ENCODE results near the gene ATP5F1D. TPM values are rescaled to one million over a fixed set of nuclear protein-coding genes. Genes with fewer than 3 reads are reported as not detected.

Gene ATP5F1D
- total RNA-seq, 2 donors from 2014 or later = 148 to 210 TPM

- Mint-ChIP-seq H3K4me3 (no peak overlapping the region), H3K27me3 (no peaks in the 10 kb centered on the region), H3K4me1 (no peaks in the 10 kb centered on the region), H3K27ac (no peak overlapping the region), H3K36me3 (ENCODE audit: low read depth) (peaks cover 5% of the 10 kb centered on the region), H3K9me3 (no peaks in the 10 kb centered on the region)
- ATAC-seq (replicated peaks) = no peak
Observed at GRCh38 chr19:1226522-1227303, 14.8 kb upstream of the ATP5F1D start.

- ATAC-seq (replicated peaks) = no peak
- no peaks in the 10 kb centered on the region for H3K27me3 Mint-ChIP-seq
- no peaks in the 10 kb centered on the region for H3K4me1 Mint-ChIP-seq
- no peak overlapping the region for H3K4me3 Mint-ChIP-seq
- H3K36me3 Mint-ChIP-seq (ENCODE audit: low read depth) = peaks cover 5% of the 10 kb centered on the region
- no peak overlapping the region for H3K27ac Mint-ChIP-seq
- no peaks in the 10 kb centered on the region for H3K9me3 Mint-ChIP-seq
Observed at GRCh38 chr19:1227304-1228054, 14.1 kb upstream of the ATP5F1D start.

GRCh38 chr19:1228161-1228957 is 13.2 kb upstream of the ATP5F1D start:
- H3K27ac Mint-ChIP-seq = no peak overlapping the region
- H3K4me3 Mint-ChIP-seq = no peak overlapping the region
- no peaks in the 10 kb centered on the region for H3K9me3 Mint-ChIP-seq
- H3K36me3 Mint-ChIP-seq (ENCODE audit: low read depth) = peaks cover 5% of the 10 kb centered on the region
- no peak for ATAC-seq (replicated peaks)
- H3K27me3 Mint-ChIP-seq = no peaks in the 10 kb centered on the region
- H3K4me1 Mint-ChIP-seq = no peaks in the 10 kb centered on the region

DNA sequence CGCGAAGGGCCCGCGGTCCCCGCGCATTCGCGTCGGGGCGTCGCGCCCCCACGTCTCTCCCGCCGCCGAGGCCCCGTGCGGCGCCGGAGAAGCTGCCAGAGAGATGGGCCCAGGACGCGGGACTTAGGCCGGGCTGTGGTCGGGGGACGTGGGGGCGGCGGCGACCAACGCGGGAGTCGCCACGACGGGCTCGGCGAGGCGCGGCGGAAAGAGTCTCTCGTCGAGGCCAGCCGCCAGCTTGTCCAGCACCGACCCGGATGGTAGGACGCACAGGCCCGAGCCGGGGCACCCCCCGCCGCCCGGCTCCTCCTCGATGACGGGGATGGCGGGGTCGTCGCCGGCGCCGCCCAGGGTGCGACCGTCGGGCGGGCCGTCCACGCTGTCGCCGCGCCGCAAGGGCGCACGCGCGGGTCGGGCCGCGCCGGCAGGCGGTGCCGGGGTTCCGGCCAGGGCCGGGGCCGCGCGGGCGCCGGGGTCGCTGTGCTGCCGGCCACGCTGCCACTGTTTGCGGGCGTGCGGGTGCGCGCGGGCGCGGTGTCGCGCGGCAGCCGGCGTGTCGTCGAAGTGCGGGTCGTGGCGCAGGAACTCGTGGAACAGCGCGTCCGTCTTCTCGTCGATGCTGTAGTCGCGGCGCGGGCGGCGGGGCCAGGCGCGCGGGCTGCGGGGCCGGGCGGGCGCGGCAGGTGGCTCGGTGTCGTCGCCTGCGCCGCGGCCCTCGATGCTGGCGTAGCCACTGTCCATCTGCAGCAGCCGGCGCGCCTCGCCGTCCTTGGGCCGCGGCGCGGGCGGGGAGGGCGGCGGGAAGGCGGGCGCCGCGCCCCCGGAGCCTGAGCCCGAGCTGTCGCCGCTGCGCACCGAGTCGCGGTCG is 12.3 kb upstream of the ATP5F1D start:
- H3K4me3 Mint-ChIP-seq = no peak overlapping the region
- H3K27ac Mint-ChIP-seq = no peak overlapping the region
- no peaks in the 10 kb centered on the region for H3K9me3 Mint-ChIP-seq
- H3K4me1 Mint-ChIP-seq = no peaks in the 10 kb centered on the region
- ATAC-seq (replicated peaks) = no peak
- peaks cover 5% of the 10 kb centered on the region for H3K36me3 Mint-ChIP-seq (ENCODE audit: low read depth)
- no peaks in the 10 kb centered on the region for H3K27me3 Mint-ChIP-seq

DNA sequence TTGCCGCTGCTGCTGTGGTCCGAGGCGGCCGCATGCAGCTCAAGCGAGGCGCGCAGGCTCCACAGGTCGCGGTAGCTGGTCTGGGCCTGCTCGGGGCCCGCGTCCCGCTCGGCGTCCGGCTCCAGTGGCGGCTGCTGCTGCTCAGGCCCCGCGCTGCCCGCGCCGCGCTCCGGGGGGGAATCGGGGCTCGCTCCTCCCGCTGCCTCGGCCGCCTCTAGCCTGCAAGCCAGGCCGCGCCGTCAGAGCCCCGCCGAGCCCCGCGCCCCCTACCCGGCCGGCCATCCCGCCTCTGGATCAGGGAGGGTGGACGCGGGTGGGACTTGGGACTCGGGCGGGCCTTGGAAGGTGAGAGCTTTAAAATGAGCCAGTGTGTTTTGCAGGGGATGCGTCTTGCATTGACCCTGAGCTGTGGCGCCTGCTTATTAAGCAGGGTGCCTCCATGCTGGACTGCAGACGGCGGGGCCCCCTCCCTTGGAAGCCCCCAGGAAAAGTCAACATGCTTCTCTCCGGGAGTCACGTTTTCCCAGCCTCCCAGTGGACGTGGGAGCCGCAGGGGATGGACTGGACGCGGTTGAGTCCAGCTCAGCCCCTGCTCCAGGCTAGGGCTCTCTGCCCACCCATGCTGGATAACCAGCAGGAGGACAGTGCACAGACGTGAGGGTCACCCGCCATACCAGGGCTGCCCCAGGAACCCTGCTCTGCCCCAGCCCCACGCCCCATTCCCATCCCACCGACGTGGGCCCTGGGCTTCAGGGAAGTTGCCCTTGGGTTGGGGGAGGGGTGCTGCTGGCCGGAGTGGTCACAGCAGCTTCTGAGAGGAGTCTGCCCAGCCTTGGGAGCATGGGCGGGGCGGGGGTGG is 11.4 kb upstream of the ATP5F1D start:
- no peak for ATAC-seq (replicated peaks)
- Mint-ChIP-seq H3K27ac (no peak overlapping the region), H3K9me3 (no peaks in the 10 kb centered on the region), H3K4me3 (no peak overlapping the region), H3K27me3 (no peaks in the 10 kb centered on the region), H3K4me1 (no peaks in the 10 kb centered on the region), H3K36me3 (ENCODE audit: low read depth) (peaks cover 5% of the 10 kb centered on the region)

GRCh38 chr19:1230783-1231489 is 10.6 kb upstream of the ATP5F1D start:
- H3K4me1 Mint-ChIP-seq = no peaks in the 10 kb centered on the region
- no peak overlapping the region for H3K4me3 Mint-ChIP-seq
- ATAC-seq (replicated peaks) = no peak
- H3K9me3 Mint-ChIP-seq = no peaks in the 10 kb centered on the region
- H3K36me3 Mint-ChIP-seq (ENCODE audit: low read depth) = peaks cover 5% of the 10 kb centered on the region
- H3K27ac Mint-ChIP-seq = no peak overlapping the region
- no peaks in the 10 kb centered on the region for H3K27me3 Mint-ChIP-seq

DNA sequence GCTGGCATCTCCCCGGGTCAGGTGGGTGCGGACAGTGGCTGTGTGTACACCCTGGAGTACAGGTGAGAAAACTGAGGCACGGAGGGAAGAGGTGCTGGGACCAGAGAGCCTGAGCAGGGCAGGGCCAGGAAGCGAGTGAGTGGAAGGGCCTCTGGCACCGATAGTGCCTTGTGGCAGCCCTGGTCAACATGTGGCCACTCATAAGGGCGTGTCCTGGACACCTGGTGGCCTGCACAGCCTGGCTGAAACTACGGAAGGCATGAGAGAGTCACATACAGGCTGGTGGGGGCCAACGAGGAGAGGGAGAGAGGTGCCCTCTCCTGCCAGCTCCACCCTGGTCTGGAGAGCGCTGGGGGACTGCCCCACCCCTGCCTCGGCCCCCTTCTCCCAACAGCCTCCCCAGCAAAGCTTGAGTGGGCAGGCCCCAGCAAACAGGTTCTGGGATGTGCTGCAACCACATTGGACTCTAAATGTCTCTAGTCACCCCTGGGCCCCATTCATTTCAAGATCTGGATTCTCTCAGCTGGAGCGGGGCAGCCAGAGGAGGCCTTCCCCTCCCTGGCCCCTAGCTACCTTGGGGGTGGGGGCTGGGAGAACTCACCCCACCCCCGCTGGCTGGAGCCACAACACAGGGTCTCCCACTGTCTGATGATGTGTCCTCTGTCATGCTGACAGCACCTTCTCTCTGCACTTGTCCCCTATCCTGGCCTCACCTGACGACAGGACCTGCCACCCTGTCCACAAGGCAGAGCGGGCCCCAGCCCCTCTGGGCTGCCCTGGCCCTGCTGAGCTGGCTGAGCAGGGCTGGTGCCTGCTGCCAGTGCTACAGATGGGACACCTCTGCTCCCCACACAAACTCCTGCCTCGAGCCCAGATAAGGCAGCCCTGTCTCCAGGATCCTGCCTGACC is 9.6 kb upstream of the ATP5F1D start:
- Mint-ChIP-seq H3K27me3 (no peaks in the 10 kb centered on the region), H3K27ac (no peak overlapping the region), H3K4me3 (no peak overlapping the region), H3K36me3 (ENCODE audit: low read depth) (peaks cover 4% of the 10 kb centered on the region), H3K4me1 (no peaks in the 10 kb centered on the region), H3K9me3 (no peaks in the 10 kb centered on the region)
- ATAC-seq (replicated peaks) = no peak

GRCh38 chr19:1232652-1233072 is 8.9 kb upstream of the ATP5F1D start:
- Mint-ChIP-seq H3K27me3 (no peaks in the 10 kb centered on the region), H3K4me1 (no peaks in the 10 kb centered on the region), H3K9me3 (no peaks in the 10 kb centered on the region), H3K4me3 (no peak overlapping the region), H3K36me3 (ENCODE audit: low read depth) (no peaks in the 10 kb centered on the region), H3K27ac (no peak overlapping the region)
- ATAC-seq (replicated peaks) = no peak

DNA sequence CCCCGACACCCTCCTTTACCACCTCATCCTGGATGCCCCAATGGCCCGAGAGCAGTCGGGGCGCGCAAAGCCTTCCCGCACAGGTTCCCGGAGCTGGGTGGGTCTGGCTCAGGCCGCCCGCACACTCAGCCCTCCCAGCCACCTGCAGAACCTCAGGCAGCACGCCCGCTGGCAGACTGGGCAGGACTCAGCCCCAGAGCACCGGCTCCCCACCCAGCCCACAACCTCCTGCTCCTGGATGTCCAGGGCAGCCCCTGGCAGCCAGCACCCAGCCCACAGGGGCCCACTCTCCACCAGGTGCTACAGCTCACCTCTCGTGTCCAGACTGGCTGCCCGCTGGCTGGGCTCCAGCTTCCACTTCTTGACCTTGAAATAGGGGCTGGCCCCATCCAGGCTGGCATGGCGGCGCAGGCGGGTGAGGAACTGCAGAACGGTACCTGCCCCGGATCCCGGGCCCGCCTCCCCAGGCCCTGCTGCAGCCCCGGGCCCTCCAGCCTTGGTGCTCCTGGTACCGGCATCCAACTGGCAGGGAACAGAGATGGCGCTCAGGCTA is 8.4 kb upstream of the ATP5F1D start:
- Mint-ChIP-seq H3K36me3 (ENCODE audit: low read depth) (no peaks in the 10 kb centered on the region), H3K27ac (no peak overlapping the region), H3K9me3 (no peaks in the 10 kb centered on the region), H3K4me3 (no peak overlapping the region), H3K27me3 (no peaks in the 10 kb centered on the region), H3K4me1 (no peaks in the 10 kb centered on the region)
- ATAC-seq (replicated peaks) = no peak

GRCh38 chr19:1234051-1234954 is 7.2 kb upstream of the ATP5F1D start:
- Mint-ChIP-seq H3K27me3 (peaks cover 5% of the 10 kb centered on the region), H3K4me3 (no peak overlapping the region), H3K36me3 (ENCODE audit: low read depth) (peaks cover 6% of the 10 kb centered on the region), H3K4me1 (peaks cover 6% of the 10 kb centered on the region), H3K27ac (no peak overlapping the region), H3K9me3 (no peaks in the 10 kb centered on the region)
- no peak for ATAC-seq (replicated peaks)

GRCh38 chr19:1234955-1235380 is 6.6 kb upstream of the ATP5F1D start:
- Mint-ChIP-seq H3K9me3 (no peaks in the 10 kb centered on the region), H3K27ac (no peak overlapping the region), H3K4me1 (peaks cover 6% of the 10 kb centered on the region), H3K36me3 (ENCODE audit: low read depth) (peaks cover 6% of the 10 kb centered on the region), H3K27me3 (peaks cover 5% of the 10 kb centered on the region), H3K4me3 (no peak overlapping the region)
- no peak for ATAC-seq (replicated peaks)
